Liver (tissue), 3 donors: Measurements from ENCODE around the gene ADA.

Source experiments
- ATF3 ChIP-seq: IDR thresholded peaks from 2 replicates; pipeline ENCODE4 v1.6.1; 2016; ENCODE audit warnings: antibody characterized with exemption
- EGR1 ChIP-seq, 2 donors: IDR thresholded peaks; 2 replicates each; pipeline ENCODE4 v1.6.1; 2016 to 2018; ENCODE audit warnings: antibody characterized with exemption in 2 of 2, low read depth in 2 of 2
- FOXA1 ChIP-seq: IDR thresholded peaks from 2 replicates; pipeline ENCODE4 v1.6.1; 2016; ENCODE audit warnings: antibody characterized with exemption
- GABPA ChIP-seq, 2 donors: IDR thresholded peaks in 1 of 2; conservative IDR thresholded peaks in 1 of 2; 2 replicates each; pipeline ENCODE4 v1.6.1; 2016; ENCODE audit warnings: antibody characterized with exemption in 2 of 2, mild to moderate bottlenecking in 1 of 2, moderate library complexity in 1 of 2
- HNF4G ChIP-seq: IDR thresholded peaks from 2 replicates; pipeline ENCODE4 v1.6.1; 2016; ENCODE audit warnings: antibody characterized with exemption
- JUND ChIP-seq, 2 donors: IDR thresholded peaks; 2 replicates each; pipeline ENCODE4 v1.6.1; 2016; ENCODE audit warnings: antibody characterized with exemption in 2 of 2
- RAD21 ChIP-seq, 2 donors: IDR thresholded peaks; 2 replicates each; pipeline ENCODE4 v1.6.1; 2016; ENCODE audit warnings: antibody characterized with exemption in 2 of 2, mild to moderate bottlenecking in 2 of 2
- RXRA ChIP-seq, 2 donors: IDR thresholded peaks; 2 replicates each; pipeline ENCODE4 v1.6.1; 2017 to 2018; ENCODE audit warnings: antibody characterized with exemption in 2 of 2, mild to moderate bottlenecking in 1 of 2
- SP1 ChIP-seq: IDR thresholded peaks from 2 replicates; pipeline ENCODE4 v1.6.1; 2018; ENCODE audit warnings: antibody characterized with exemption, mild to moderate bottlenecking
- TAF1 ChIP-seq: conservative IDR thresholded peaks from 2 replicates; pipeline ENCODE4 v1.6.1; 2016; ENCODE audit warnings: antibody characterized with exemption, mild to moderate bottlenecking
- YY1 ChIP-seq: IDR thresholded peaks from 2 replicates; pipeline ENCODE4 v1.6.1; 2016; ENCODE audit warnings: antibody characterized with exemption, mild to moderate bottlenecking
- TF ChIP-seq, protein P1 (sequence below): fragments of 150-350 bp; IDR thresholded peaks from 2 replicates; pipeline ENCODE4 v1.5.1; 2017; ENCODE audit warnings: improper control_type of control experiment, low read depth, low read length; ENCODE audit not compliant: missing input control
- TF ChIP-seq, protein P2 (sequence below): IDR thresholded peaks from 2 replicates; pipeline ENCODE4 v1.6.1; 2016; ENCODE audit warnings: antibody characterized with exemption
- TF ChIP-seq, protein P3 (sequence below): IDR thresholded peaks from 2 replicates; pipeline ENCODE4 v1.6.1; 2016; ENCODE audit warnings: antibody characterized with exemption, mild to moderate bottlenecking
- donor health status: healthy.
- donor health status: healthy.

DNA sequence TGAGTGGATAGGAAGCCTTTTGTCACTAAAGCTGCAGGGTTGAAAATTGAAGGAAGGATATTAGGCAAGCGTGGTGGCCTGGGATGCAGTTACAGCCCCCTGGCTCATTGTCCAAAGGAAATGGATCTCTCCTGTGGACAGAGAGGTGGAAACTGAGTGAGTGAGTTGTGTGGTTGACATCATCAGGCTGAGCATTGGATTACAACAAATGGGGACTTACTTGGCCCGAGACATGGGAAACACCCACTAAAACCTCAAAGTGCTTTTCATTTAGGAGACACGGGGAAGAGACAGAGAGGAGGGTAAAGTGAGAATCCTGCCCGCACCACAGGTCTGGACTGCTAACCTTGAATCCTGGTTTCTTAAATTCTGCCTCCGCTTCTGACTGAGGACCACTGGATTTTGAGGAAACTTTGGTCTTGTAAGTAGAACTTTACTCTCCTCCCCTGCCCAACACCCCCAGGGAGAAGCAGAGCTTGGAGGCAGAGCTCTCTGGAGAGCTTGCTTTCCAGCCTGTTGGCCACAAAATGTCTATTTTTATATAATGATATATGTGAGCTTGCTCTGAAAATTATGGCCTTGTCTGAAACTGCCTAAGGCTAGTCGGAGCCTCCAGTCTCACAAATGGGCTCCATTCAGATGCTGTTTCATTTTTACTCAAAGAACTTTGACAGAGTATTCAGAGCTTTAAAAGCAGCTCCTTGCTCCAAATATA, 69.0 kb downstream of the ADA start, which contains the start of gene PKIG:
- TF ChIP-seq, protein P1, sequence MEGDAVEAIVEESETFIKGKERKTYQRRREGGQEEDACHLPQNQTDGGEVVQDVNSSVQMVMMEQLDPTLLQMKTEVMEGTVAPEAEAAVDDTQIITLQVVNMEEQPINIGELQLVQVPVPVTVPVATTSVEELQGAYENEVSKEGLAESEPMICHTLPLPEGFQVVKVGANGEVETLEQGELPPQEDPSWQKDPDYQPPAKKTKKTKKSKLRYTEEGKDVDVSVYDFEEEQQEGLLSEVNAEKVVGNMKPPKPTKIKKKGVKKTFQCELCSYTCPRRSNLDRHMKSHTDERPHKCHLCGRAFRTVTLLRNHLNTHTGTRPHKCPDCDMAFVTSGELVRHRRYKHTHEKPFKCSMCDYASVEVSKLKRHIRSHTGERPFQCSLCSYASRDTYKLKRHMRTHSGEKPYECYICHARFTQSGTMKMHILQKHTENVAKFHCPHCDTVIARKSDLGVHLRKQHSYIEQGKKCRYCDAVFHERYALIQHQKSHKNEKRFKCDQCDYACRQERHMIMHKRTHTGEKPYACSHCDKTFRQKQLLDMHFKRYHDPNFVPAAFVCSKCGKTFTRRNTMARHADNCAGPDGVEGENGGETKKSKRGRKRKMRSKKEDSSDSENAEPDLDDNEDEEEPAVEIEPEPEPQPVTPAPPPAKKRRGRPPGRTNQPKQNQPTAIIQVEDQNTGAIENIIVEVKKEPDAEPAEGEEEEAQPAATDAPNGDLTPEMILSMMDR, result no peak
- TF ChIP-seq, protein P2, sequence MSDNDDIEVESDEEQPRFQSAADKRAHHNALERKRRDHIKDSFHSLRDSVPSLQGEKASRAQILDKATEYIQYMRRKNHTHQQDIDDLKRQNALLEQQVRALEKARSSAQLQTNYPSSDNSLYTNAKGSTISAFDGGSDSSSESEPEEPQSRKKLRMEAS, result no peak
- TF ChIP-seq RAD21 (IDR thresholded peaks at IDR 0.05) (no peak), TAF1 (no peak), RXRA (IDR thresholded peaks at IDR 0.05) (no peak), FOXA1 (no peak), HNF4G (no peak), GABPA (IDR thresholded peaks at IDR 0.05 in 1 of 2, conservative IDR thresholded peaks at IDR 0.05 in 1 of 2) (no peak), JUND (IDR thresholded peaks at IDR 0.05) (no peak), SP1 (peak; percentile 8), ATF3 (no peak), YY1 (no peak), EGR1 (IDR thresholded peaks at IDR 0.05; ENCODE audit: low read depth in 2 of 2) (no peak)
- TF ChIP-seq, protein P3, sequence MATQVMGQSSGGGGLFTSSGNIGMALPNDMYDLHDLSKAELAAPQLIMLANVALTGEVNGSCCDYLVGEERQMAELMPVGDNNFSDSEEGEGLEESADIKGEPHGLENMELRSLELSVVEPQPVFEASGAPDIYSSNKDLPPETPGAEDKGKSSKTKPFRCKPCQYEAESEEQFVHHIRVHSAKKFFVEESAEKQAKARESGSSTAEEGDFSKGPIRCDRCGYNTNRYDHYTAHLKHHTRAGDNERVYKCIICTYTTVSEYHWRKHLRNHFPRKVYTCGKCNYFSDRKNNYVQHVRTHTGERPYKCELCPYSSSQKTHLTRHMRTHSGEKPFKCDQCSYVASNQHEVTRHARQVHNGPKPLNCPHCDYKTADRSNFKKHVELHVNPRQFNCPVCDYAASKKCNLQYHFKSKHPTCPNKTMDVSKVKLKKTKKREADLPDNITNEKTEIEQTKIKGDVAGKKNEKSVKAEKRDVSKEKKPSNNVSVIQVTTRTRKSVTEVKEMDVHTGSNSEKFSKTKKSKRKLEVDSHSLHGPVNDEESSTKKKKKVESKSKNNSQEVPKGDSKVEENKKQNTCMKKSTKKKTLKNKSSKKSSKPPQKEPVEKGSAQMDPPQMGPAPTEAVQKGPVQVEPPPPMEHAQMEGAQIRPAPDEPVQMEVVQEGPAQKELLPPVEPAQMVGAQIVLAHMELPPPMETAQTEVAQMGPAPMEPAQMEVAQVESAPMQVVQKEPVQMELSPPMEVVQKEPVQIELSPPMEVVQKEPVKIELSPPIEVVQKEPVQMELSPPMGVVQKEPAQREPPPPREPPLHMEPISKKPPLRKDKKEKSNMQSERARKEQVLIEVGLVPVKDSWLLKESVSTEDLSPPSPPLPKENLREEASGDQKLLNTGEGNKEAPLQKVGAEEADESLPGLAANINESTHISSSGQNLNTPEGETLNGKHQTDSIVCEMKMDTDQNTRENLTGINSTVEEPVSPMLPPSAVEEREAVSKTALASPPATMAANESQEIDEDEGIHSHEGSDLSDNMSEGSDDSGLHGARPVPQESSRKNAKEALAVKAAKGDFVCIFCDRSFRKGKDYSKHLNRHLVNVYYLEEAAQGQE, result no peak
